ENCODE data around the gene YPEL3.
"Not testable (repeated sequence)": the region's sequence is repeated elsewhere in the genome, so short reads cannot be mapped to it uniquely, and the experiment has no call there.

YPEL3 gene

GRCh38 chr16:30116291-30117207 lies 20.5 kb upstream of the YPEL3 start:
- no peak for DNase-seq (ENCODE audit: low read depth)

- DNase-seq (ENCODE audit: low read depth): no peak
Measured at GRCh38 chr16:30115238-30115637, 19.2 kb upstream of the YPEL3 start.

DNA sequence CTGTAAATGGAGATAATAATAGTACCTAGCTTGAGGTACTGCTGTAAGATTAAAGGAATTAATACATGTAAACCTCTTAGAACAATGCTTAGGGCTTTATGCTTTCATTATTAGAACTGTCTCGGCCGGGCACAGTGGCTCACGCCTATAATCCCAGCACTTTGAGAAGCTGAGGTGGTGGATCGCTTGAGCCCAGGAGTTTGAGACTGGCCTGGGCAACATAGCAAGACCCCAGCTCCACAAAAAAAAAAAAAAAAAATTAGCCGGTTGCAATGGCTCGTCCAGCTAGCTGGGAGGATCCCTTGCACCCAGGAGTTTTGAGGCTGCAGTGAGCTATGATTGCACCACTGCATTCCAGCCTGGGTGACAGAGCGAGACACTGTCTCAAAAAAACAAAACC lies 18.8 kb upstream of the YPEL3 start:
- not testable (repeated sequence) for DNase-seq (ENCODE audit: low read depth)

DNA sequence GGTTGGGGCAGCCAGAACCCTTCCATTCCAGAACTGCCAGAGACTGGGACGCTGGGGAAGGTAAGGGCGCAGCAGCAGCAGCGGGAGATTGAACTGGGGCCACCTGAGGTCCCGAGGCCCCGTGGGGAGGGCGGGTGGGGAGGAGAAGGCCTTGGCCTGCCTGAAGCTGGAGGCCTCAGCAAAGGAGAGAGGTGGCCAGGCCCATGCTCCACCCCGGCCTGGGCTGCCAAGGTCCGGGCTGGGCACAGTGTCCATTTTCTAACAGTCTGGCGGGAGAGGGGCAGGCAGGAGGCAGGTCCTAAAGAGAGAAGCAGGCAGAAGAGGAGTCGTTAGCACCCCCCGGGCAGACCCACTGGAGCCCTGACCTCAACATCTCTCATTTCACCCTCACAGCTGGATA lies 18.4 kb upstream of the YPEL3 start:
- DNase-seq (ENCODE audit: low read depth): no peak

GRCh38 chr16:30113711-30114333 lies 17.8 kb upstream of the YPEL3 start:
- no peak for DNase-seq (ENCODE audit: low read depth)

DNA sequence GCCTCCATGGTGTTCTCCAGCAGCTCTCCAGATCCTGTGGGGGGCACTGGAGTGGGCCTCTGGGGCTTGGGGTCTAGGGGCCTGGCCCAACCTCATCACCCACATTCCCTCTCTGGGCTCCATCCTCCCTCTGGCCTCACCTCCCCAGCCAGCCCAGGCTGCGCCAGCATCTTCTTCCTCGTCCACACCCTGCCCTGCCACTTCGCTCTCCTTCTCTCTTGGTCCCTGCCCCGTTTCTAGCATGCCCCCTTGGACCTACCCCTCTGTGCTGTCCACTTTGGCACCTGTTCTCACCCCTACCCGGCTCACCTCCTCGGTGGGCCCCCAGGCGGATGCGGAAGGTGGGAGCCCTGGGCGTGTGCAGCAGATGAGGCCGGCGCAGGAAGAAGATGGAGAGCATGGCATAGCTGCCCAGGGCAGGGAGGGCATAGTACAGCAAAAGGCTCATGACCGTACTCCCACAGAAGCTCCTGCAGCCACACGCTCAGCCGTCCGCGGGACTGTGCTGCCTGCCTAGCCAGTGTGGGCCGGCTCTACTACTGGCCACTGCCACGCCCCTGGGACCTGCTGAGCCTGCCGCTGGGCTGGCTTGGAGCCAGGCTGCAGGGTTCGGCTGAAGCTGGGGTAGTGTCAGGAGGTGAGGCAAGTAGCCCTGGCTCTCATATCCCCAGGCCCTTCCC lies 17.2 kb upstream of the YPEL3 start, which contains the start of gene GDPD3:
TSS of gene GDPD3 (minus strand) at position 507 of the 680 bp plus-strand sequence. CDS start at position 448, 59 bp downstream.
- no peak for DNase-seq (ENCODE audit: low read depth)

- DNase-seq (ENCODE audit: low read depth): peak; percentile 47
Measured at GRCh38 chr16:30112197-30113030, 16.4 kb upstream of the YPEL3 start.

DNA sequence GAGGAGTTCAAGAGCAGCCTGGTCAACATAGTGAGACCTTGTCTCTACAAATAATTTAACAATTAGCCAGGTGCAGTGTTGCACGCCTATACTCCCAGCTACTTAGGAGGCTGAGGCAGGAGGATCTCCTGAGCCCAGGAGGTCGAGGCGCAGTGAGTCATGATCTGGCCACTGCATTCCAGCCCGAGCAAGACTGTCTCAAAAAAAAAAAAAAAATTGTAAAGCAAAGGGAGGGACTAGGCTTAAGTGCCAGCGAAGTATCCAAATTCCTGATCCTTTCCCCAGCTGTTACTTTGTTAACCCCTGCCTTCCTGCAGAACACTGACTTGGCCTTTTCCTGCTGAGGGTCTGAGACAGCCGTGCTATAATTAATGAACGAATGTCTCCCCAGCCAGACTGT lies 14.6 kb upstream of the YPEL3 start:
- no peak for DNase-seq (ENCODE audit: low read depth)

DNA sequence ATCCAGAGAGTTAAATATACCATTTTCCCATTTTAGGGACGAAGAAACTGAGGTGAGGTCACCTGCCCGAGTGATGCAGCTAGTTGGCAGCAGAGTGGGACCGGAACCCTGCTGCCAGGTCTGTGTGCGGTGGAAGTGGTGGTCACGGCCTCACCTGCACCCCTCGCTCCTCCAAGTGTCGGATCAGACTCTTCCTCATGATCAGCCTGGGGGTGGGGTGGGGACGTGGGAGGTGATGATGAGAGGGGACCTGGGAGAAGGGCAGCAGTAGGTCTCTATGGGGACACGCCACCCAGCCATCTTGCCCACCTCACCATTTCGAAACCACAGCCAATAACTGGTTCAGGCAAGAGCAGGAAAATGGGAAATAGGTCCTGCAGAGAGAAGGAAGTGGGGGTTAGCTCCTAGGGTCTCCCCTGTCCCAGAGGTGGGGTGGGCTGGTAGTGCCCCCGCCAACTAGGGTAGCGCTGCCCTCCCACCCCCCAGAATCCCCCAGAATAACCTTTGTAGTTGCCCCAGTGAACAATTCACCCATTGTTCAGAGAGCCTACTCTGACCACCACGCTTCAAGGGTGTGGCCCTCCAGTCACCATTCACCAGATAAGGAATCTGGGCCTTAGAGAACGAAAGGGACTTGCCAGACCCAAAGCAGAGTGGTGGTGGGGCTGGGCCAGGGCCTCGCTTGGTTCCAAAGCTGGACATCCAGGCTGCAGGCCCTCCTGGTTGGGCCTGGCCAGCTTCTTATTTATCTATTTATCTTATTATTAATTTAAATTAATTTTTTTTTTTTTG lies 12.2 kb upstream of the YPEL3 start:
- no peak for DNase-seq (ENCODE audit: low read depth)

DNA sequence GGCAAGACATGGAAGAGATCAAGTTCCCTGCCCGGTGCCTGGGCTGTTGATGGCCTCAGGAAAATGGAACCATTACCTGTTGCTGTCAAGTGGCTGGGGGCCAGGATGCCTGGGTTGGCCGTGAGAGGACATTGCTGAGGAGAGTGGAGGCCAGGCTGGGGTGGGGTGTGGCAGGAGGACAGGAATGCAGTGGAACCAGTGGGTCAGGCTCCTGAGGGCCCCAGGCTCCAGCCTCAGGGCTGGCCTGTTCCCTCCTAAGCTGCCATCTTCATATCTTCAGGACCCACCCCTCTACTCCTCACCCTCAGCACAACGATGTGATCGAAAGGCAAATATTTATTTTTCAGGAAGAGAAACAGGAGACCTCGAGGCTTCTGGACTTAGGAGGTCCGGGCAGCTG lies 8.5 kb upstream of the YPEL3 start:
- DNase-seq (ENCODE audit: low read depth): no peak

- no peak for DNase-seq (ENCODE audit: low read depth)
Measured at GRCh38 chr16:30104090-30104489, 8.1 kb upstream of the YPEL3 start.

- DNase-seq (ENCODE audit: low read depth): no peak
Measured at GRCh38 chr16:30096862-30097563, 1.0 kb upstream of the YPEL3 start.

GRCh38 chr16:30095166-30096078 lies 591 bp downstream of the YPEL3 start:
- no peak for DNase-seq (ENCODE audit: low read depth)

GRCh38 chr16:30094541-30095165 lies 1.4 kb downstream of the YPEL3 start:
- no peak for DNase-seq (ENCODE audit: low read depth)

GRCh38 chr16:30092373-30093010 lies 3.5 kb downstream of the YPEL3 start:
- peak; percentile 43 for DNase-seq (ENCODE audit: low read depth)

DNA sequence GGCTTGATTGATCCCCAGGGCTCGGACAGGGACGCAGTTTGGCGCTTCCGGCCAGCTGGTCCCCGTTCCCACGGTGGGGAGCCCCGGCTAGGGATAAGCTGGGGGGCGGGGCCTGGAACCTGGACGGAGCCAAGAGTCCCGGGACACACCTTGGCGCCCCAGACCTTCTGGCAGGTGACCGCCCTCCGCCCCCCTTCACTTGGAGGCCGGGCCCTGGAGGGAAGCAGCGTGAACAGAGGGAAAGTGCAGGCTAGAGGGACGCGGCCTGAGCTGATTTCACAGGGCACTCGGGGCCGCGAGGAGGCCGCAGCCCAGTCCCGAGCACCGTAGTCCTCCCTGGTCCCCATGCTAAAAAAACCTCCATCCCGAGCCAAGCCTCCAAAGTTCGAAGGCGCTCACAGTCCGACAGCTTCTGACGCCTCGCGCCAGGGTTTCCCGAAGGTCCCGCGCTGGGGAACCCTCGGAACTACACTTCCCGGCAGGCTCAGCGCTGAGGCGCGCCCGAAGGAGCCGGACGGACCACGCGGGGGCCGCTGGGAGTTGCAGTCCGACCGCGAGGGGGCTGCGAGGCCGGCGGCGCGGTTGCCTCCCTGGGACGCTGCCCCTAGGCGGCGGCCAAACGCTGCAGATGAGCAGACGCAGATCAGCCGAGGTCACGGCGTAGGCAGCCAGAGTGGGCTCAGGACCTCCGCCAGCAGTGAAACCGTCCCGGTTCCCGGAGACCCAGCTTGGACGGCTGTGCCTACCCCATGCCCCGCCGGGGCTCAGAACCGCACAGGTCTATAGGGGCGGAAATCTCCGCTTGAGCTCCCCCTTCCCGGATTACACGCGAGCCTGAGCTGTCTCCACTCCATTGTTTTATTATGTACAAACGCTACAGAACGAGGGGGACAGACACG lies 4.3 kb downstream of the YPEL3 start, which contains the start of gene TBX6:
TSS of gene TBX6 (minus strand) at position 451 of the 899 bp plus-strand sequence. CDS start 731 bp downstream, outside the sequence.
- DNase-seq (ENCODE audit: low read depth): peak; percentile 91
